HEK293 (cell line): ENCODE data around the gene RNU7-1.
A peak's percentile ranks its signal among the peaks of the same experiment; 100 is the strongest.

ENCODE experiments used
- CTCF ChIA-PET: fragments of 350-600 bp; formaldehyde crosslinking; extraction: SDS; loops from one replicate; lab custom pipeline; 2021; ENCODE audit warnings: antibody characterized with exemption; lab: Yijun Ruan, JAX
- POLR2A ChIA-PET: fragments of 300-600 bp; formaldehyde crosslinking; extraction: SDS; loops from one replicate; lab custom pipeline; 2020; ENCODE audit warnings: antibody characterized with exemption, inconsistent platforms; lab: Yijun Ruan, JAX
- H3K27ac ChIP-seq: fragments of 200-500 bp; sonication (Bioruptor generic); 2 replicates; pipeline ENCODE4 v1.5.1; 2014; ENCODE audit warnings: low read depth, low read length, control low read depth, inconsistent platforms; ENCODE audit errors: extremely low read depth
- H3K36me3 ChIP-seq, 2 experiments: fragments of 200-500 bp in 1 of 2; sonication (Bioruptor generic) in 1 of 2; 1 replicate in 1 of 2; 2 replicates in 1 of 2; pipeline ENCODE4 v1.5.1; 2014 to 2017; ENCODE audit warnings: inconsistent platforms in 2 of 2, low read length in 2 of 2; ENCODE audit not compliant: control insufficient read depth in 2 of 2, insufficient read depth in 1 of 2
- H3K4me1 ChIP-seq: fragments of 200-500 bp; sonication (Bioruptor generic); 2 replicates; pipeline ENCODE4 v1.5.1; 2014; ENCODE audit warnings: mild to moderate bottlenecking, low read length, inconsistent platforms; ENCODE audit not compliant: control insufficient read depth, insufficient read depth
- H3K4me3 ChIP-seq: 2 replicates; pipeline ENCODE4 v1.5.1; 2011; ENCODE audit warnings: low read depth, mild to moderate bottlenecking, control low read depth, low read length, moderate library complexity
- H3K9me3 ChIP-seq: fragments of 200-500 bp; sonication (Bioruptor generic); 2 replicates; pipeline ENCODE4 v1.5.1; 2014; ENCODE audit warnings: low read depth, low read length, inconsistent platforms; ENCODE audit not compliant: control insufficient read depth, insufficient read depth
- GLI2 ChIP-seq: fragments of 450-650 bp; formaldehyde crosslinking; IDR thresholded peaks from 2 replicates; pipeline ENCODE4; 2017; ENCODE audit warnings: missing biosample characterization, missing genetic modification characterization, low read depth, borderline replicate concordance
- GLIS2 ChIP-seq: fragments of 450-650 bp; formaldehyde crosslinking; IDR thresholded peaks from 2 replicates; pipeline ENCODE4 v1.5.1; 2016; ENCODE audit warnings: missing biosample characterization, missing genetic modification characterization
- KLF1 ChIP-seq: fragments of 450-650 bp; formaldehyde crosslinking; IDR thresholded peaks from 2 replicates; pipeline ENCODE4 v1.5.1; 2016; ENCODE audit warnings: missing biosample characterization, missing genetic modification characterization
- KLF17 ChIP-seq: fragments of 450-650 bp; formaldehyde crosslinking; IDR thresholded peaks from 2 replicates; pipeline ENCODE4 v1.5.1; 2016; ENCODE audit warnings: missing biosample characterization, missing genetic modification characterization
- PRDM6 ChIP-seq: fragments of 450-650 bp; formaldehyde crosslinking; IDR thresholded peaks from 2 replicates; pipeline ENCODE4 v1.5.1; 2017; ENCODE audit warnings: missing biosample characterization, missing genetic modification characterization
- REST ChIP-seq: fragments of 450-650 bp; formaldehyde crosslinking; IDR thresholded peaks from 2 replicates; pipeline ENCODE4 v1.5.1; 2016; ENCODE audit warnings: missing biosample characterization, missing genetic modification characterization
- SCRT2 ChIP-seq: fragments of 450-650 bp; formaldehyde crosslinking; IDR thresholded peaks from 2 replicates; pipeline ENCODE4 v1.5.1; 2016; ENCODE audit warnings: missing biosample characterization, missing genetic modification characterization
- SP2 ChIP-seq: fragments of 450-650 bp; formaldehyde crosslinking; IDR thresholded peaks from 2 replicates; pipeline ENCODE4 v1.5.1; 2016; ENCODE audit warnings: missing biosample characterization, missing genetic modification characterization
- ZBTB49 ChIP-seq: fragments of 450-650 bp; formaldehyde crosslinking; IDR thresholded peaks from 2 replicates; pipeline ENCODE4 v1.5.1; 2016; ENCODE audit warnings: missing biosample characterization, missing genetic modification characterization, low read depth
- ZBTB8A ChIP-seq: fragments of 450-650 bp; formaldehyde crosslinking; IDR thresholded peaks from 2 replicates; pipeline ENCODE4 v1.5.1; 2016; ENCODE audit warnings: missing biosample characterization, missing genetic modification characterization
- ZEB2 ChIP-seq: fragments of 450-650 bp; formaldehyde crosslinking; IDR thresholded peaks from 2 replicates; pipeline ENCODE4 v1.5.1; 2016; ENCODE audit warnings: missing biosample characterization, missing genetic modification characterization
- ZNF341 ChIP-seq: fragments of 450-650 bp; formaldehyde crosslinking; IDR thresholded peaks from 2 replicates; pipeline ENCODE4; 2016; ENCODE audit warnings: low read depth, missing biosample characterization, missing genetic modification characterization
- ZNF433 ChIP-seq: fragments of 450-650 bp; formaldehyde crosslinking; IDR thresholded peaks from 2 replicates; pipeline ENCODE4 v1.5.1; 2016; ENCODE audit warnings: missing biosample characterization, missing genetic modification characterization, low read depth
- ZNF449 ChIP-seq: fragments of 450-650 bp; formaldehyde crosslinking; IDR thresholded peaks from 2 replicates; pipeline ENCODE4 v1.5.1; 2017; ENCODE audit warnings: missing biosample characterization, mild to moderate bottlenecking, missing genetic modification characterization, moderate library complexity
- ZNF549 ChIP-seq: fragments of 450-650 bp; IDR thresholded peaks from 2 replicates; pipeline ENCODE4 v1.5.1; 2018; ENCODE audit warnings: missing biosample characterization, missing genetic modification characterization, mild to moderate bottlenecking, inconsistent platforms, moderate library complexity
- ZNF692 ChIP-seq: fragments of 450-650 bp; formaldehyde crosslinking; IDR thresholded peaks from 2 replicates; pipeline ENCODE4 v1.5.1; 2016; ENCODE audit warnings: missing biosample characterization, missing genetic modification characterization
- ZNF747 ChIP-seq: fragments of 450-650 bp; formaldehyde crosslinking; IDR thresholded peaks from 2 replicates; pipeline ENCODE4 v1.5.1; 2016; ENCODE audit warnings: missing biosample characterization, missing genetic modification characterization
- ZNF837 ChIP-seq: fragments of 450-650 bp; formaldehyde crosslinking; IDR thresholded peaks from 2 replicates; pipeline ENCODE4 v1.5.1; 2016; ENCODE audit warnings: missing biosample characterization, missing genetic modification characterization
- ZNF843 ChIP-seq: fragments of 450-650 bp; formaldehyde crosslinking; IDR thresholded peaks from 2 replicates; pipeline ENCODE4 v1.5.1; 2016; ENCODE audit warnings: missing biosample characterization, missing genetic modification characterization
- ZSCAN5A ChIP-seq: fragments of 450-650 bp; formaldehyde crosslinking; IDR thresholded peaks from 2 replicates; pipeline ENCODE4 v1.5.1; 2016; ENCODE audit warnings: missing biosample characterization, missing genetic modification characterization

RNU7-1 gene

GRCh38 chr12:6962285-6963015 is 18.8 kb downstream of the RNU7-1 start:
- peaks cover 8 to 36% of the 10 kb centered on the region in 2 experiments for H3K36me3 ChIP-seq
- ChIA-PET POLR2A (interaction anchor here (1.0 to 3.2 kb wide), 3 partner anchors 17 to 196 kb away, joined by 3 to 22 read pairs (median 6); partner anchors contain the start of gene PTMS), CTCF (interaction anchor here (0.5 to 7.7 kb wide), 15 partner anchors 10 to 191 kb away, joined by 3 to 138 read pairs (median 4); partner anchors contain the start of genes C12orf57, C1RL, PTPN6 and RNU7-1)
- no peaks in the 10 kb centered on the region for H3K9me3 ChIP-seq
- H3K4me1 ChIP-seq, result peaks cover 2% of the 10 kb centered on the region; the same call in 1 of the 2 replicates
- TF ChIP-seq KLF17 (tag by site-specific recombination), result peak; percentile 32; the same call in 1 of the 2 replicates
- no peak for TF ChIP-seq ZNF837 (tag by site-specific recombination)
- TF ChIP-seq REST, result no peak
- TF ChIP-seq SP2 (tag by site-specific recombination), result peak; percentile 21; the same call in 1 of the 2 replicates
- TF ChIP-seq PRDM6 (tag by site-specific recombination), result no peak
- TF ChIP-seq ZBTB49 (tag by site-specific recombination), result no peak
- TF ChIP-seq GLI2 (tag by site-specific recombination), result no peak
- peak; percentile 87 for TF ChIP-seq KLF1 (tag by site-specific recombination)
- TF ChIP-seq ZNF449 (tag by site-specific recombination), result peak; percentile 51; the same call in 1 of the 2 replicates
- TF ChIP-seq ZNF433 (tag by site-specific recombination), result no peak
- TF ChIP-seq ZNF843 (tag by site-specific recombination), result no peak
- peak; percentile 12; the same call in 1 of the 2 replicates for TF ChIP-seq ZNF692
- peak; percentile 46 for TF ChIP-seq ZBTB8A
- TF ChIP-seq SCRT2 (tag by site-specific recombination), result peak; percentile 73
- TF ChIP-seq GLIS2 (tag by site-specific recombination), result no peak
- no peak for TF ChIP-seq ZEB2 (tag by site-specific recombination)
- no peak for TF ChIP-seq ZNF341 (tag by site-specific recombination)
- no peak for TF ChIP-seq ZNF747
- no peak for TF ChIP-seq ZNF549
- TF ChIP-seq ZSCAN5A (tag by site-specific recombination), result 0 out of 2 replicates have a peak, but pooled peaks have one; percentile 4
- no peak overlapping the region for H3K4me3 ChIP-seq
- H3K27ac ChIP-seq, result peak overlapping the region; percentile 45; the same call in 1 of the 2 replicates
